Ascending aorta (tissue), 2 donors: ENCODE results near the gene A4GALT. TPM values are rescaled to one million over a fixed set of nuclear protein-coding genes. Genes with fewer than 3 reads are reported as not detected.
A peak's percentile ranks its signal among the peaks of the same experiment; 100 is the strongest.

Experiments used
- DNase-seq, 2 donors: peaks; one replicate each; pipeline ENCODE4 v3.0.0-alpha.2; 2019; ENCODE audit warnings: low spot score in 2 of 2
- H3K27ac ChIP-seq, 2 donors: fragments of 200-600 bp; sonication (generic); one replicate each; pipeline ENCODE4 v1.5.1; 2016 to 2017; ENCODE audit warnings: mild to moderate bottlenecking in 1 of 2
- H3K27me3 ChIP-seq: fragments of 200-600 bp; sonication (generic); one replicate; pipeline ENCODE4 v1.5.1; 2017
- H3K36me3 ChIP-seq, 2 donors: fragments of 200-600 bp; sonication (generic); one replicate each; pipeline ENCODE4 v1.5.1; 2016
- H3K4me1 ChIP-seq, 2 donors: fragments of 200-600 bp; sonication (generic); one replicate each; pipeline ENCODE4 v1.5.1; 2016 to 2017; ENCODE audit warnings: mild to moderate bottlenecking in 1 of 2
- H3K4me3 ChIP-seq, 2 donors: fragments of 200-600 bp; sonication (generic); one replicate each; pipeline ENCODE4 v1.5.1; 2016 to 2017; ENCODE audit warnings: mild to moderate bottlenecking in 1 of 2
- H3K9me3 ChIP-seq, 2 donors: fragments of 200-600 bp; sonication (generic); one replicate each; pipeline ENCODE4 v1.5.1; 2016
- CTCF ChIP-seq, 3 experiments: fragments of 200-600 bp in 2 of 3; fragments of 450-650 bp in 1 of 3; sonication (generic) in 2 of 3; IDR thresholded peaks; one replicate each; pipeline ENCODE4 v1.5.1; 2016 to 2019; ENCODE audit warnings: antibody characterized with exemption in 3 of 3, mild to moderate bottlenecking in 1 of 3, moderate library complexity in 1 of 3
- intact Hi-C: fragments of 100-400 bp; cut with DNase I; formaldehyde crosslinking; loops from one replicate; pipeline ENCODE4 v1.15.1; 2023
- total RNA-seq: library from RNA; depleted of rRNA; stranded (reverse); fragments of >200 nt; gene quantifications from one replicate; pipeline ENCODE4 v1.1.0, GENCODE V29; 2016

A4GALT gene
- total RNA-seq, 1 donor from 2014 or later, result 85.1 TPM

DNA sequence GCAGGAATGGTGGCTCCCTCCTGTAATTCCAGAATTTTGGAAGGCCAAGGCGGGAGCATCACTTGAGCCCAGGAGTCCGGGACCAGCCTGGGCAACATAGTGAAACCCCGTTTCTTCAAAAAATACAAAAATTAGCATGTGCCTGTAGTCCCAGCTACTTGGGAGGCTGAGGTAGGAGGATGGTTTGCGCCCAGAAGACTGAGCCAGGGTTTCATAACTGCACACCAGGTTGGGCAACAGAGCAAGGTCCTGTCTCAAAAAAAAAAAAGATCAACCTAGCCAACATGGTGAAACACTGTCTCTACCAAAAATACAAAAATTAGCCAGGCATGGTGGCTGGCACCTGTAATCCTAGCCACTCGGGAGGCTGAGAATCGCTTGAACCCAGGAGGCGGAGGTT, 6.4 kb downstream of the A4GALT start:
- H3K4me1 ChIP-seq, result peaks cover 0 to 22% of the 10 kb centered on the region in 2 donors

DNA sequence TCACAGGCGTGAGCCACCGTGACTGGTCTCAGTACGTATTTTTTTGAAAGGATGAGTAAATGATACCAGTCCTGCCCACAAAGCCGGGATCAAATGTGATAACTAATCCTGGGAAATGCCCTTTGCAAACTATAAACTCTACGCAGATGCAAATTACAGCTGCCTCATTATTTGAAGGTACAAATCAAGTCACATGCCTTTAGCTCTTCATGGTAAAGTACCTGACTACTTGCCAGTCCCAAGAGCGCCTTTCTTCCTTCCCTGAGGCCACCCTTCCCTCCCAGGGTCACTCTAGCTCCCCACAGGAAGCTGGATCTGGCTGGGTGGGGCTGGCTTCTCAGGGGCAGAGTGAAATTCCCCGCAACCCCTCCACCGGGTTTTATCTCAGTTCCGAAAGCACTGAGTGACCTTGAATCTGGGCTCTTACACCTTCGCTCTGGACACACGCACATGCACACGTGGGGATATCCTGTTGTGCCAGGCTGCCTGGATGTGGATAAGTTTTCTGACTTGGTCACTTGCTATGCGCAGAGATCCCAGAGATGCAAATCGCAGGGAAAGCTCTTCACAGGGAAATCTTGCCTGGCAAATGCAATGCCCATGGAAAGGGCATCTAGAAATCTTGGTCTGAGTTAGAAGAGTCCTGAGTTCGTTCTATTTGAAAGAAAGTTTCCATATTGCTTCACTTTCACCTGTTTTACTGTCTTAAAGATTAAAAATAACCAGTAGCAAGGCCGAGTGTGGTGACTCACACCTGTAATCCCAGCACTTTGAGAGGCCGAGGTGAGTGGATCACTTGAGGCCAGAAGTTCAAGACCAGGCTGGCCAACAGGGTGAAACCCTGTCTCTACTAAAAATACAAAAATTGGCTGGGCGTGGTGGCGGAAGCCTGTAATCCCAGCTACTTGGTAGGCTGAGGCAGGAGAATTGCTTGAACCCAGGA, 8.5 kb downstream of the A4GALT start:
- Histone ChIP-seq H3K27ac (peak overlapping the region; percentile 39 to 40), H3K27me3 (no peaks in the 10 kb centered on the region), H3K4me3 (no peak overlapping the region), H3K9me3 (peaks cover 0 to 12% of the 10 kb centered on the region in 2 donors), H3K36me3 (no peaks in the 10 kb centered on the region), H3K4me1 (peaks cover 0 to 16% of the 10 kb centered on the region in 2 donors)
- TF ChIP-seq CTCF (IDR thresholded peaks at IDR 0.05), result no peak
- no peak for DNase-seq
- intact Hi-C loops, result no loop called here

More for the DNA sequence above, 6.4 kb downstream of the A4GALT start:
- Histone ChIP-seq H3K4me3 (no peak overlapping the region), H3K9me3 (peaks cover 0 to 11% of the 10 kb centered on the region in 2 donors), H3K36me3 (no peaks in the 10 kb centered on the region), H3K27me3 (no peaks in the 10 kb centered on the region), H3K27ac (no peak overlapping the region)
- TF ChIP-seq CTCF (IDR thresholded peaks at IDR 0.05), result no peak
- no peak for DNase-seq
- intact Hi-C loops, result no loop called here

- intact Hi-C loops, result no loop called here
- Histone ChIP-seq H3K9me3 (peaks cover 0 to 12% of the 10 kb centered on the region in 2 donors), H3K4me1 (peaks cover 0 to 14% of the 10 kb centered on the region in 2 donors), H3K4me3 (no peak overlapping the region), H3K36me3 (no peaks in the 10 kb centered on the region), H3K27ac (peak overlapping the region; percentile 39 to 40), H3K27me3 (no peaks in the 10 kb centered on the region)
- no peak for TF ChIP-seq CTCF (IDR thresholded peaks at IDR 0.05)
- DNase-seq, result no peak
Observed at GRCh38 chr22:42711281-42711731, 9.4 kb downstream of the A4GALT start.

- TF ChIP-seq CTCF (IDR thresholded peaks at IDR 0.05), result no peak
- intact Hi-C loops, result no loop called here
- DNase-seq, result no peak
Observed at GRCh38 chr22:42708417-42708816, 12.3 kb downstream of the A4GALT start.

DNA sequence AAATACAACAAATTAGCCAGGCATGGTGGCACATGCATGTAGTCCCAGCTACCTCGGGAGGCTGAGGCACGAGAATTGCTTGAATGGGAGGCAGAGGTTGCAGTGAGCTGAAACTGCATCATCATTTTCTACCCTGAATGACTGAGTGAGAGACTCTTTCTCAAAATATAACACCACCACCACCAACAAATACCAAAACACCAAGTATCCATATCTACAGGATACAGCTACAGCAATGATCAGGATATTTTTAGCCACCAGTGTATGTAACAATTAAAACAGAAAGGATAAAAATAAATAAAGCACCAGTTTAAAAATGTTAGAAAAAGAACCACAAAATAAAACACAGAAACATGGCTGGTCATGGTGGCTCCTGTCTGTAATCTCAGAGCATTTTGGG, 13.2 kb downstream of the A4GALT start:
- no peaks in the 10 kb centered on the region for H3K27me3 ChIP-seq
- H3K4me3 ChIP-seq, result no peak overlapping the region
- intact Hi-C loops, result no loop called here
- no peaks in the 10 kb centered on the region for H3K36me3 ChIP-seq
- H3K9me3 ChIP-seq, result peaks cover 0 to 12% of the 10 kb centered on the region in 2 donors
- DNase-seq, result no peak
- TF ChIP-seq CTCF (IDR thresholded peaks at IDR 0.05), result no peak
- no peak overlapping the region for H3K27ac ChIP-seq
- peaks cover 0 to 5% of the 10 kb centered on the region in 2 donors for H3K4me1 ChIP-seq

More at GRCh38 chr22:42708417-42708816, 12.3 kb downstream of the A4GALT start:
- Histone ChIP-seq H3K4me1 (peaks cover 0 to 9% of the 10 kb centered on the region in 2 donors), H3K36me3 (no peaks in the 10 kb centered on the region), H3K27ac (no peak overlapping the region), H3K4me3 (no peak overlapping the region), H3K27me3 (no peaks in the 10 kb centered on the region), H3K9me3 (peaks cover 0 to 12% of the 10 kb centered on the region in 2 donors)
